Endothelial cell of umbilical vein (primary cell): Measurements from ENCODE around the gene VSTM4.

ENCODE experiments used
- CTCF ChIP-seq, 2 donors: IDR thresholded peaks; 1 replicate in 1 of 2; 2 replicates in 1 of 2; pipeline ENCODE4 v1.5.1; 2011; ENCODE audit warnings: low read length in 2 of 2, mild to moderate bottlenecking in 2 of 2, moderate library complexity in 2 of 2, control low read depth in 1 of 2, inconsistent platforms in 1 of 2, low read depth in 1 of 2; ENCODE audit not compliant: insufficient read depth in 1 of 2; ENCODE audit errors: extremely low read depth in 1 of 2
- EZH2 ChIP-seq: IDR thresholded peaks from 2 replicates; pipeline ENCODE4 v1.6.1; 2012; ENCODE audit warnings: borderline replicate concordance, low read depth, mild to moderate bottlenecking, moderate library complexity, low read length, inconsistent platforms; ENCODE audit not compliant: severe bottlenecking
- JUN ChIP-seq: IDR thresholded peaks from 2 replicates; pipeline ENCODE4 v1.6.1; 2011; ENCODE audit warnings: borderline replicate concordance, low read depth; ENCODE audit not compliant: insufficient read length, insufficient read depth
- MYC ChIP-seq: IDR thresholded peaks from one replicate; pipeline ENCODE4 v1.6.1; 2011; ENCODE audit warnings: mild to moderate bottlenecking, low read depth, low read length
- POLR2A ChIP-seq: IDR thresholded peaks from 2 replicates; pipeline ENCODE4 v1.6.1; 2012; ENCODE audit warnings: low read depth, mild to moderate bottlenecking, control low read depth, low read length
- POLR2AphosphoS5 ChIP-seq: IDR thresholded peaks from 2 replicates; pipeline ENCODE4 v1.6.1; 2012; ENCODE audit warnings: low read depth, mild to moderate bottlenecking, control low read depth, low read length, moderate library complexity; ENCODE audit not compliant: insufficient read depth
- TF ChIP-seq, protein P1 (sequence below): IDR thresholded peaks from 2 replicates; pipeline ENCODE4 v1.6.1; 2011; ENCODE audit not compliant: insufficient read depth, insufficient read length

- TF ChIP-seq CTCF (IDR thresholded peaks at IDR 0.05; ENCODE audit: extremely low read depth in 1 of 2, insufficient read depth in 1 of 2, low read depth in 1 of 2, low read length in 2 of 2) (no peak), POLR2A (no peak), JUN (no peak), EZH2 (no peak), MYC (no peak), POLR2AphosphoS5 (no peak)
- TF ChIP-seq, protein P1, sequence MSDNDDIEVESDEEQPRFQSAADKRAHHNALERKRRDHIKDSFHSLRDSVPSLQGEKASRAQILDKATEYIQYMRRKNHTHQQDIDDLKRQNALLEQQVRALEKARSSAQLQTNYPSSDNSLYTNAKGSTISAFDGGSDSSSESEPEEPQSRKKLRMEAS = no peak
Observed at GRCh38 chr10:48965460-48965859, 149.9 kb downstream of the VSTM4 start.
